Endothelial cell (in vitro differentiated cells): ENCODE data around the gene RFLNA. TPM values are rescaled to one million over a fixed set of nuclear protein-coding genes. Genes with fewer than 3 reads are reported as not detected.
A peak's percentile ranks its signal among the peaks of the same experiment; 100 is the strongest.

Experiments
- DNase-seq: peaks from one replicate; pipeline ENCODE4 v3.0.0; 2021; ENCODE audit warnings: low spot score
- H3K27ac Mint-ChIP-seq: one replicate; pipeline ENCODE4 v1.8.0; 2021; ENCODE audit warnings: mixed read lengths, inconsistent platforms; ENCODE audit not compliant: unreplicated experiment
- H3K27me3 Mint-ChIP-seq: one replicate; pipeline ENCODE4 v1.8.0; 2021; ENCODE audit warnings: mild to moderate bottlenecking, moderate library complexity, mixed read lengths, inconsistent platforms; ENCODE audit not compliant: unreplicated experiment
- H3K36me3 Mint-ChIP-seq: one replicate; pipeline ENCODE4 v1.8.0; 2021; ENCODE audit warnings: mild to moderate bottlenecking, low read depth, mixed read lengths, inconsistent platforms; ENCODE audit not compliant: unreplicated experiment
- H3K4me1 Mint-ChIP-seq: one replicate; pipeline ENCODE4 v1.8.0; 2021; ENCODE audit warnings: mild to moderate bottlenecking, mixed read lengths, inconsistent platforms; ENCODE audit not compliant: unreplicated experiment
- H3K4me3 Mint-ChIP-seq: one replicate; pipeline ENCODE4 v1.8.0; 2021; ENCODE audit warnings: mild to moderate bottlenecking, mixed read lengths, inconsistent platforms; ENCODE audit not compliant: unreplicated experiment
- H3K9me3 Mint-ChIP-seq: one replicate; pipeline ENCODE4 v1.8.0; 2021; ENCODE audit warnings: mixed read lengths, inconsistent platforms; ENCODE audit not compliant: unreplicated experiment
- CTCF ChIP-seq: fragments of 200-600 bp; sonication (generic); IDR thresholded peaks from one replicate; pipeline ENCODE4 v1.5.0; 2021; ENCODE audit warnings: antibody characterized with exemption; ENCODE audit not compliant: unreplicated experiment
- total RNA-seq: library from RNA; stranded (reverse); fragmentation: NEBNext Ultra II Directional; extraction: Animal tissue kit (Norgen Biotek cat#: 25700); gene quantifications from one replicate; pipeline ENCODE4 v1.2.1, GENCODE V29; 2021; ENCODE audit not compliant: unreplicated experiment

Gene RFLNA
- total RNA-seq, 1 donor from 2014 or later, result 13.3 TPM

- no peak for TF ChIP-seq CTCF
- H3K4me1 Mint-ChIP-seq, result no peaks in the 10 kb centered on the region
- no peak overlapping the region for H3K4me3 Mint-ChIP-seq
- no peaks in the 10 kb centered on the region for H3K9me3 Mint-ChIP-seq
- H3K36me3 Mint-ChIP-seq, result peaks cover 36% of the 10 kb centered on the region
- DNase-seq, result no peak
- H3K27me3 Mint-ChIP-seq, result peaks cover 8% of the 10 kb centered on the region
- H3K27ac Mint-ChIP-seq, result no peak overlapping the region
These were observed 59.5 kb downstream of the RFLNA start for GRCh38 chr12:124354400-124354799.

- DNase-seq, result no peak
- peaks cover 33% of the 10 kb centered on the region for H3K36me3 Mint-ChIP-seq
These were observed 61.3 kb downstream of the RFLNA start for GRCh38 chr12:124356221-124356620.

GRCh38 chr12:124357616-124358015, 62.7 kb downstream of the RFLNA start:
- Mint-ChIP-seq H3K27me3 (peaks cover 11% of the 10 kb centered on the region), H3K4me1 (no peaks in the 10 kb centered on the region), H3K27ac (peak overlapping the region; percentile 77), H3K4me3 (peak overlapping the region; percentile 37), H3K36me3 (peaks cover 37% of the 10 kb centered on the region), H3K9me3 (no peaks in the 10 kb centered on the region)
- DNase-seq, result no peak
- no peak for TF ChIP-seq CTCF

More at GRCh38 chr12:124356221-124356620, 61.3 kb downstream of the RFLNA start:
- no peak for TF ChIP-seq CTCF
- Mint-ChIP-seq H3K9me3 (no peaks in the 10 kb centered on the region), H3K27ac (no peak overlapping the region), H3K4me3 (no peak overlapping the region), H3K4me1 (no peaks in the 10 kb centered on the region), H3K27me3 (peaks cover 11% of the 10 kb centered on the region)

GRCh38 chr12:124358572-124358971, 63.7 kb downstream of the RFLNA start:
- no peak for TF ChIP-seq CTCF
- DNase-seq, result no peak
- Mint-ChIP-seq H3K4me3 (no peak overlapping the region), H3K36me3 (peaks cover 35% of the 10 kb centered on the region), H3K4me1 (no peaks in the 10 kb centered on the region), H3K9me3 (no peaks in the 10 kb centered on the region), H3K27ac (no peak overlapping the region), H3K27me3 (peaks cover 9% of the 10 kb centered on the region)

GRCh38 chr12:124359671-124360581, 65.0 kb downstream of the RFLNA start:
- peaks cover 30% of the 10 kb centered on the region for H3K36me3 Mint-ChIP-seq
- peaks cover 9% of the 10 kb centered on the region for H3K27me3 Mint-ChIP-seq

More at GRCh38 chr12:124359671-124360581, 65.0 kb downstream of the RFLNA start:
- H3K4me1 Mint-ChIP-seq, result no peaks in the 10 kb centered on the region
- no peaks in the 10 kb centered on the region for H3K9me3 Mint-ChIP-seq
- TF ChIP-seq CTCF, result no peak
- no peak for DNase-seq
- peak overlapping the region; percentile 62 for H3K27ac Mint-ChIP-seq
- H3K4me3 Mint-ChIP-seq, result no peak overlapping the region
